ENCODE data around the gene TWIST1.

DNA sequence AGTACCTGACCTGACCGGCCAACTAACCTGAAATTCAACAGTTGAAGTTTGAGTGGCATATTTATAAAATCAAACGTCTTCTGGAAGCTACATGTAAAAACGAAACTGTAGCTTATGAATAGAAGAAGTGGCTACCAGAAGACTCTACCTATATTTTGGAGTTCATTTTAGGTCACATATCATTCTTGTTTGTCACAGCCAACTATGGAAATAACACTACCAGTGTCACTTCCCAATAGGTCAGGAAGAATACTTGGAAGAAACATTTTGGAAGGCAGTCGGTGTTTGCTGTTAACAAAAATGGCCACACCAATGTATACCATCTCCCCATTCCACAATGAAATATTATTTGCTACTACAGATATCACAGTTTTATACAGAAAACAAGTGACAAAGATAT, 12.6 kb downstream of the TWIST1 start:
- TF ChIP-seq POLR2A (IDR thresholded peaks at IDR 0.05; ENCODE audit: low read depth, low read length) (no peak), POLR2AphosphoS5 (IDR thresholded peaks at IDR 0.05; ENCODE audit: low read depth, low read length) (no peak), TAF1 (IDR thresholded peaks at IDR 0.05; ENCODE audit: borderline replicate concordance, low read depth, low read length) (no peak)
